D341Med (cell line): ENCODE data around the gene MYH9.
"Not testable (repeated sequence)": the region's sequence is repeated elsewhere in the genome, so short reads cannot be mapped to it uniquely, and the experiment has no call there.

Source experiments
- DNase-seq: peaks from one replicate; pipeline ENCODE4 v3.0.0; 2012; ENCODE audit warnings: low spot score

The MYH9 gene

DNA sequence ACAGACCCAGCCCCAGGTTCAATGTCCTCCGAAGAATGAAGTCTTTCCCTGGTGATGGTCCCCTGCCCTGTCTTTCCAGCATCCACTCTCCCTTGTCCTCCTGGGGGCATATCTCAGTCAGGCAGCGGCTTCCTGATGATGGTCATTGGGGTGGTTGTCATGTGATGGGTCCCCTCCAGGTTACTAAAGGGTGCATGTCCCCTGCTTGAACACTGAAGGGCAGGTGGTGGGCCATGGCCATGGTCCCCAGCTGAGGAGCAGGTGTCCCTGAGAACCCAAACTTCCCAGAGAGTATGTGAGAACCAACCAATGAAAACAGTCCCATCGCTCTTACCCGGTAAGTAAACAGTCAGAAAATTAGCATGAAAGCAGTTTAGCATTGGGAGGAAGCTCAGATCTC lies 120.7 kb downstream of the MYH9 start:
- DNase-seq = no peak

DNA sequence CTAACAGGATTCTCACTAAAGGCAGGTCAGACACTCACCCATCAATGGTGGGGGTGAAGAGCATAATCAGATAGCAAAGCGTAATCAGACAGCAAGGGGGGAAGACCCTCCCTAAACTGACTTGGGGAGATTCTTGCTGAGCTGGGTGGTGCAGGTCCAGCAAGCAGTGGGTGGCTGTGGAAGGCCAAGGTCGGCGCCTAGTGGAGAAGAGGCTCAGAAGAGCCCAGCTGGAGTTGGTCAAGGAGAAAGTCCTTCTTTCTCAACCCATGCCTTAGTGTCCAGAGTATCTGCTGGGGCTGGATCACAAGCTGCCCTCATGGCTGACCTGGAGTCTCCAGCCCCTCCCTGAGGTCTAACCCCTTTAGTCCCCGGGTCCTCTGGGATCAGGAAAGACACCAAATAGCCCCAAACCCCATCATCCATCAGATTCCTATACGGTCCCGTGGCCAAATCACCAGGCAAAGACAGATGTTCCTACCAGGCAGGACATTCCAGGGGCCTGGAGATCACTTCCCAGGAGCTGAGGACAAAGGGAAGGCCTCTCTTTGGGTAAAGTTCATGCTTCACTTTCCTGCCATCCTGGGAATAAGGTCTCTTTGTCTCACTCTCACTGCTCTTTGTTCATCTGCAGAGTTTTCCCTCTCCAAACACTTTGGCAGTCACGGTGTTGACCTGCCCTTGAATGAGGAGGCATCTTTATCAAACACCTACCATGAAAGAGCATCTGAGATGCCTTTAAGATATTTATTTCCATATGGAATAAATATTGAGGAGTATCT lies 123.7 kb downstream of the MYH9 start:
- DNase-seq = not testable (repeated sequence)

DNA sequence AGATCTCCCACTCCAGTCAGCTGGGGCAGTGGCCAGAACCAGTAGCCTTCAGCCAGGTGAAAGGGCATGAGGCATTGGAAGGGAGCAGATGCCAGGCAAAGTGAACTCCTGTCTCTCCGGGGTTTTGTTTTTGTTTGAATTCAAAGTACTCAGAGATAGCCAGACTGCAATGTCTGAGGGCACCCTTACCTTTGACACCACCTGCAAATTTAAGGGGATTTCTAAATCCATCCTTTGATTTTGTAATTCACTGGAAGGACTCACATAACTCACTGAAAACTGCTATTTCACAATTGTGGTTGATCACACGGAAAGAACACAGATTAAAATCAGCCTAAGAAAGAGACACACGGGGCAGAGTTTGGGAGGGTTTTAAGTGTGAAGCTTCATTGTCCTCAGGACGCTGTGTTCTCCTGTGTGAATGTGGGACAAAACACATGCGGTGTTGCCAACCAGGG lies 124.5 kb downstream of the MYH9 start:
- DNase-seq = not testable (repeated sequence)

DNA sequence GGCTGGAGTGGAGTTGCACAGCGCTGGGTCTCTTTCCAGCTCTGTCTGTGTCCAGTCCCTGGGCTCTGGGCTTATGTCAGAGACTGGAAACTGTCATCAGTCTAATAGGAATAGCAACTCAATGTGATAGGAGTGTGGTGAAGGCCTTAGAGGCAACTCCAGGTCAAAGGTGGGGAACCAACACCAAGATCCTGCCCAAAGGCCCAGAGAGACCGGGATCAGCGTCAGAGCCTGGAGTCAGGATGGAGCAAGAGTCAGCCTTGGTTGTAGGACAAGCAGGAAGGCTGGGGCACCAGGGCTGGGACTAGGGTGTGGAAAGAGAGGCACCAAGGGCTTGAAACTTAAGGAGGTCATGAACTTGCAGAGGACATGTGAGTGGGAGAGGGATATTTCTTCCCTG lies 125.5 kb downstream of the MYH9 start:
- not testable (repeated sequence) for DNase-seq

DNA sequence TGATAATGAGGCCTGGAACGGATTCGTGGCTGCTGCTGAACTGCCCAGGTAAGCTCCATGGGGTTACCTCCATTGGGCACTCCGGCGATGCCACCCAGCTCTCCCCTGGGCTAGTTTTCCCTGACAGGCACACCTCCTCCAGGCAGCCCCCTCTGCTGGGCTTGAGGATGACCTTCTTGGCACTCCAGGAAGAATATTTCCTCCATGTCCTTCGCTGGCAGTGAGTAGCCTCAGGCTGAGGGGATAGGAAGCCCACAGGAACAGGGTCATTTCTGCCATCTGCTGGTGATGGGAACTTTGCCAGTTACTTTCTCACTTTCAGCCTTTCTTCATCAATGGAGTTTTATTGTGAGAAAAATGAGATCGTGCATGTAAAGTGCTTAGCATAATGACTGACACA lies 126.1 kb downstream of the MYH9 start:
- DNase-seq = not testable (repeated sequence)

DNA sequence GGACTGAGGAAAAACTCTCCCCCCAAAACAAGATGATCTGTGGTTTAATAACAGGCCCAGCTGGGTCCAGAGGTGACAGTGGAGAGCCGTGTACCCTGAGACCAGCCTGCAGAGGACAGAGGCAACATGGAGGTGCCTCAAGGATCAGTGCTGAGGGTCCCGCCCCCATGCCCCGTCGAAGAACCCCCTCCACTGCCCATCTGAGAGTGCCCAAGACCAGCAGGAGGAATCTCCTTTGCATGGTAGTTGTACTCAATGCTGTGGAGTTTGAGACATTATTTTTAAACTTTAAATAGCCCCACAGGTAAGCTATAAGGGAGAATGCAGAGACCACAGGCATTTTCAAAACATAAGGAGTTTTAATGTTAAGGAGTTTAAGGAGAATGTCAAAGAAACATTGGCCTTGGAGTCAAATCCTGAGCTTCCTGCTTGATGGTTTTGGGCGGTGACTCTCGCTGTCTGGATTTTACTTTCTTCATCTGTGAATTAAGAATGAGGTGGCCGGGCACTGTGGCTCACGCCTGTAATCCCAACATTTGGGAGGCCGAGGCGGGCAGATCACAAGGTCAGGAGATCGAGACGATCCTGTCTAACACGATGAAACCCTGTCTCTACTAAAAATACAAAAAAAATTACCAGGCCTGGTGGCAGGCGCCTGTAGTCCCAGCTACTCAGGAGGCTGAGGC lies 128.0 kb downstream of the MYH9 start:
- no peak for DNase-seq

DNA sequence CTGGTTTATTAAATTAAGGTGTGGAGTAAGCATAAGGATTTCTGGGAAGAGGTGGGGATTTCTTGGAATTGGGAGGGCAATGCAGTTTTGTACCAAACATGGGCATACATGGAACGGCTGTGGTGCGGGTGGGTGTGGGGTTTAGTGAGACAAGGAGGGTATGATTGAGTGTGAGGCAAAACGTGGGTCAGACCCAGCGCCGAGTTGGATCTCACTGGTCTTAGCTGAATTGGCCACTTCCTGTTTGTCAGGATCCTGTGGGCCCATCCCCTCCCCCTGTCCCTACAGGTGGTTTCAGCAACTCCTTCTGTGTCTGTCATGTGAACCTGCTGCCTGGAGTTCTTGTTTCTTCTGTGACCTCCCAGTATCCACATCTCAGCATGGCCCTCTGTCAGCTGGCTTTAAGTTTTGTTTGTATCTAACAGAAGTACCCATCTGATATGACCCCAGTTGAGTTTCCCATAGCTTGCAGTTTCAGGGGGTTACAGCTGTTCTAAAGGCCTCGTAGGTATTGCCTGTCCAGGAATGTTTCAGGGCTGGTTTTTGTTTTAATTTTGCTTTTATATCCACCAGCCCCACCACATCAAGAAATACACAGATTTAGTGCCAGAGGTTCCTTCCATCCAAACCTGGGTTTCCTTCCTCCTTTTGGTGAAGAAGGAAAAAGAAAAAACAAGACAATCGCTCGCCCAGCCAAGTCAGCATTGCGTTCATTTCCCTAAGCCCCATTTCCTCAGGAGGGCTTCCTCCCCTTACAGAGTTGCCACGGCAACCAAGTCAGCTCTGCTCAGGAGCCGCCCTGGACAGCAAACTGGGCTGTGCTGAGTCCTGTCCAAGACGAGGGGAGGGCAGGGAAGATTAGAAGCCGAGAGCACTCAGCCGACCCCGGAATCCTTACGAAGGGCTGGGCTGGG lies 128.8 kb downstream of the MYH9 start:
- DNase-seq = no peak

DNA sequence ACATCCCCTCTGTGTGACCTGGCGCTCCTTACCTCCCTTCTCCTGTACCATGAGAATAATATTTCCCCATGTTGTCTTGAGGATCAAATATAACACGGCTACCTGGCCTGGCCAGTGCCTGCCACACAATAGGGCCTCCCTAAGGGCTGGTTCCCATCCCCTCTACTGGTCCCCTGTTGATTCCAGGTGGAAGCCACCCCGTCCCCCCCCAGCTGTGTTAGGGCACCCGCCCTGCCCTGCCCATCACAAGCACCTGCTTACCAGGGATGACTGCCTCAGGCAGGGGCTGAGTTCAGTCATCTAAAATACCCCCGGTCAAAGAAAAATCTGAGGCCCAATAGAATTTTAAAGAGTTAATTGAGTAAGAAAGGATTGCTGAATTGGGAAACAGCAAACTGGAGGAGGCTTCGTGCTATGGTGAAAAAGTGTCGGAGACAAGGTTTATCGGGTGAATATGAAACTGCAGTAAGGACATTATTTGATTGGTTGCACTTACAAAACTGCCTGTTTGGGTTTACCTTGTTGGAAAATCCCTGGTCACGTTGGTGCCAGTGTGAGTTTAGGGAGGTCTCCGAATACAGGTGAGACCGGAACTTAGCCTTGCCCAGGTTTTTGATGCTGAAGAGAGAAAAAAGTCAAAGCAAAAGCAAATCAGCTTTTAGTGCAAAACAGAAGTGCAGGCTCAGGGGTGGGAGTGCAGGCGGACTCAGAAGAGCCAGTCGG lies 129.7 kb downstream of the MYH9 start:
- no peak for DNase-seq

DNA sequence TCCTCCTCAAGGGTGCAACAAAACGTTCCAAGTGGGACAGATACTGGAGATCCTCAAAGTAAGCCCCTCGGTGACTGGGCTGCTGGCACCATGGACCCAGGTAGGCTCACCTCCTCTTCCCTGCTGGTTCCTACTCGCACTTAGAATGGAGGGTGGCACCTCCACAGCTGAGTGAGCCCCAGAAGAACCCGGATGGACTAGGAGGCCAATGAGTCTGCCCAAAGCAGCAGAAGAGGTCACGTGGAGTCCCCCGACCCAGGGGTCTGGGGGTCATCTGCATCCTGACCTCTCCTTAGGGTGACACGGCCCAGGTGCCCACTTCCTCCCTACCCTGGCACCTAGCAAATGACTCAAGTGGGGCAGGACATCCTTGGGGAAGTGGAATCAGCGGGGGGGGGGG lies 130.5 kb downstream of the MYH9 start:
- no peak for DNase-seq

DNA sequence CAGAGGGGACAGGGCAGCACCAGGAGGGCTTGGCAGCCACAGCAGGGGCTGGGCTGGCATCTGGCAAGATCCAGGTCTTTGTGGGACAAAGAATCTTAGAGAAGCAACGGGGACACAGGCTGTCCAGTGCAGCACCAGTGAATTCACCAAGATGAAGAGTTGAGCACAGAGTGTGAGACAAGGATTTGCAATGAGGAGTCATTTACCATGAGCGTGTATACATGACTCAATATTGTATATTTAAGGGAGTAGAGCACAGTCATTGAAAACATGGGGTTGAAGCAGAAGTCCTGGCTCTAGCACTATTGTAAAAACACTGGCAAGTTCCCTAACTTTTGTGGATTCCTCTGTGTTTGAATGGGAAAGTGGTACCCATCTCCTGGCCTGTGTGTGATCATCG lies 131.3 kb downstream of the MYH9 start:
- no peak for DNase-seq

DNA sequence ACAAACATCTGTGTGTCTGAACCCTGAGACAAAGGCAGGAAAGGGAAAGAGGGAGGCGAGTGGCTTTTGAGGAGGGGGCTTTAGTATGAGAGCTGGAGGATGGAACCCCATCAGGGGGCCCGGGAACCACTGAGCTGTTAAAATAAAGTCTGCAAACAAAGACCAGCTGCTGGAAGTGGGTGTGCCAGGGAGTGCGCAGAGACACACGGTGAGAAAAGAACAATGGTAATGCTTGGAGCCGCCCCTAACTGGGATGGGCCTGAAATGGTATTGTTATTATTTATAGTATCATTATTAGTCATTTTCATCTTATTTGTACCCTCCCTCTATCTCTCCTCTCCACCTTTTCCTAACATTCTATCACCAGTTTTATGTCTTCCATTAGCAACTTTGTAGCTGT lies 132.2 kb downstream of the MYH9 start:
- not testable (repeated sequence) for DNase-seq

DNA sequence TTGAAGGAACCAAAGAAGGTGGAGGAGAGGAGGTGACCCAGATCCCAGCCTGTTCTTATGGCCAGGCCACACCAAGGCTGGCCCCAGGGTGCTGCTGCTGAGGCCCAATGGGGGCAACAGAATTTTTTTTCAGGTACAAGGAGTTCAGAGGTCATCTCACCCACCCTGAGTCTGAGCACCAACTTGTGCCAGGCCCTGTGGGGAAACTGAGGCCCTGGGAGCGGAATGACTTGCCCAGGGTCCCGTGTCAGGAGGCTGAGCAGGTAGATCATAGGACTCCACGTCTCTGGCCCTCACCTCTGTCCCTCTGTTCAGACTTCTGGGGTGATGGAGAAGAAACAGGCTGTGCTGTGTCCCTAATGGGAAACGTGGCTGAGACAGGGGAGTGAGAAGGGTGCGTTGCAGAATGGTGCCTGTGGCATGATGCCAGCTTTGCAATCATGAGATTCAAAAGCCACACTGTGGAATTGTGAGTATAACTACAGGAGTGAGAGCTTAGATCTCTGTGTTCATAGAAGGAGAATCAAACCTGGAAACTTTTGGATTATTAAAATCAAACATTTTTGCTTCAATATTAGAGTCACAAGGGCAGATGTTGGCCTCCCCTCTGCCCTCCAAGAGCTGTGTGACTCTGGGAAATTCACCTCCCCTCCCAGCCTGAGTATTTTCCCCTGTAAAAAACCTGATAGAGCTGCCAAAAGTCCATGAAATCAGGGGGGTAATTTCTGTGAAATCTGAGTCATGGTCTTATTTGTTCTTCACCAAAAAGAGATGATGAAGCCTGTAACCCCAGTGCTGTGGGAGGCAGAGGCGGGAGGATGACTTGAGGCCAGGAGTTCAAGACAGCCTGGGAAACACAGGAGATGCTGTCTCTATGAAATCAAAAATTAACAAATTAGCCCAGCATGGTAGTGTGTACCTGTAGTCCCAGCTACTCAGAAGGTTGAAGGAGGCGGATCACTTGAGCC lies 134.0 kb downstream of the MYH9 start:
- no peak for DNase-seq

DNA sequence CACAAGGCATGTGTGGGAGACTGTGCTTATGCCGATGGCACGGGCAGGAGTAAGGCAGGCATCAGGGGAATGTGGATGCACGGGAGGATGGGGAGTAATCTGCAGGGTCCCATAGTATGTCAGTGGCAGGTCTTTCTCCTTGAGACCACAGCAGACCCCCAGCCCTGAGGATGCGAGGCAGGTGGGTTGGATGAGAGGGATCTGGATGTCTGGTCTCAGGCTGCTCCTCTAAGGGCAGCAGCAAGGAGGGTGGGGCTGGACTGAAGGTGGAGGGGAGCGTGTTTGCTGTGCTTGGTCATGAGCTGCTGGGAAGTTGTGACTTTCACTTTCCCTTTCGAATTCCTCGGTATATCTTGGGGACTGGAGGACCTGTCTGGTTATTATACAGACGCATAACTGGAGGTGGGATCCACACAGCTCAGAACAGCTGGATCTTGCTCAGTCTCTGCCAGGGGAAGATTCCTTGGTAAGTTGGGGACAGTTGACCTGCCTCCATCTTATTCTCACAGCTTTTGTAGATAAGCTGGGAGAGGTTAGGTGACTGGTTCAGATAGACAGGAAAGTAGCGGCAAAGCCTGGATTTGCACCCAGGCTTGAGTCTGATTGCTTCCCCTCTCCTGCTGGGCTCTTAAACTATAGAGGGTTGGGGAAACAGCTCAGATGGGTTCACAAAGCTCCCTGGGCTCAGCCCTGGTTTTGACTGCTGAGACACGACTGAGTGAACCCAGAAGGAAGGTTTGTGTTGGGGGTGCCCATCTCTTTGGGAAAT lies 134.8 kb downstream of the MYH9 start, which contains the start of gene APOL1:
Gene APOL1, plus strand, starts transcription at position 380 of the 769 bp plus-strand sequence. CDS start 1,823 bp downstream, outside the sequence.
- DNase-seq = no peak

DNA sequence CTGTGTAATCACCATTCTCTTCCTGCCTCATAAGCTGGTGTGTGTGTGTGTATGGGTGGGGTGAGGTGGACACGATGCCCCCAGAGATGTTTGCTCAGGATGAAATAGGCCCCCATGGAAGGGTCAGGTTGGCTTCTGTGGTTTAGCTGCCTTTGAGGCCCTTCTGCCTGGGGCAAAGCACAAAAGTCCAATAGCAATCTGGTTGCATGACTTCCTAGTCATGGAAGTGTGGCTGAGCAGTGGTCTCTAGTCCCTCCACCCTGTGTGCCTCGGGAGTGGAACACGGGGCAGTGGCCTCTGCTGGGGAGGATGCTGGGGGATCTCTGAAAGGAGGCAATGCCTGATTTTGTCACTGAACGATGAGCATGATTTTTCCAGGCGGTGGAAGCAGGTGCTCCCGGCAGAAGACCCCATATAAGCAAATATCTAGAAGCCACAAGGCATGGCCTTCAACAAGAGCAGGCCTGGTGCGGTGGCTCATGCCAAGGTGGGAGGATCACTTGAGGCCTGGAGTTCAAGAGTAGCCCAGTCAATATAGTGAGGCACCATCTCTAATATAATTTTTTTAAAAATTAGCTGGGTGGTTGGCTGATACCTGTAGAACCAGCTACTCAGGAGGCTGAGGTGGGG lies 135.7 kb downstream of the MYH9 start:
- not testable (repeated sequence) for DNase-seq

DNA sequence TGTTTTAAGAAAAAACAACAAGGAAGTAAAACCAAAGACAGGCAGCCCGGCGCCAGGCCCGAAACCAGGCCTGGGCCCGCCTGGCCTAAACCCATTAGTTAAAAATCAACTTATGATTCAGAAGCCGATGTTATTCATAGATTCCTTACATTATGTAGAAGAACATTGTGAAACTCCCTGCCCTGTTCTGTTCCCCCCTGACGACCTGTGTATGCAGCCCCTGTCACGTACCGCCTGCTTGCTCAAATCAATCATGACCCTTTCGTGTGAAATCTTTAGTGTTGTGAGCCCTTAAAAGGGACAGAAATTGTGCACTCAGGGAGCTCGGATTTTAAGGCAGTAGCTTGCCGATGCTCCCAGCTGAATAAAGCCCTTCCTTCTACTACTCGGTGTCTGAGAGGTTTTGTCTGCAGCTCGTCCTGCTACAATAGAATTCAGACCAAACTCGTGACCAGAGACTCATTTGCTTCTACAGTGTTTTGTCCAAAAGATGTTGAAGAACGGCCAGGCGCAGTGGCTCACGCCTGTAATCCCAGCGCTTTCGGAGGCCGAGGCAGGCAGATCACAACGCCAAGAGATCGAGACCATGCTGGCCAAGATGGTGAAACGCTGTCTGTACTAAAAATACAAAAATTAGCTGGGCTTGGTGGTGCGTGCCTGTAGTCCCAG lies 137.3 kb downstream of the MYH9 start:
- DNase-seq = not testable (repeated sequence)

DNA sequence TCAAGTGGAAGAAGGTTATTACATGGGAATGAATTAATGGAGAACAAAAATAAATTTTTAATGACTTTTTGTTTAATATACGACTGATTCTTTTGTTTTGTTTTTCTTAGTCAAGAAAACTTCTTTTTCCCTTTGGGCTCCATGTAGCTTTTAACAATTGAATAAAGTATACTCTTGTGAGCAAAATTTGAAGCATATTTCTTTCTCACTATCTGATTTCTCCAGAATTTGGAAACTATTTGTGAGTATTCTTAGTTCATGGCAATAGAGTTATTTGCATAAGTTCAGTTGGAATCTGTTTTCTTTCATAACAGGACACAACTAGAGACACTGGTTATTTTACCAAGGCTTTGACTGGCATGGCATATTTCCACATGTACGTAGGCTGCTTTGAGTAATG lies 138.6 kb downstream of the MYH9 start:
- no peak for DNase-seq

DNA sequence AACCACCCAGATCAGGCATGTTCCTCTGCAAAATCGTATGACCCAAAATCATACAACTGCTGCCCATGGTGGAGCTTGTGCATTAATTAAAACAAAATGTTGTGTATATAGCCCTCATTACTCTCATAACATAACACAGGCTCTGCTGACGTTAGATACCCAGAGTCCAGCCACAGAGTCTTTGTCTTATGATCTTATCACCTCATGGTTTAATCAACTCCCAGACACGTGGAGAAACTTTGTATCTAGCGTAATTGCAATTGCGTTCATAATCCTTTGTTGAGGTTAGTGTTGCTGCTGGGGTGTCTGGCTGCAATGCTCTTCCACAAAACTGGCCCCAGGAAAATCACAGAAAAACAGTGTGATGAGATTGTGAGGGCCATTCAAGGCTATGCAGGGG lies 139.8 kb downstream of the MYH9 start:
- DNase-seq = no peak

DNA sequence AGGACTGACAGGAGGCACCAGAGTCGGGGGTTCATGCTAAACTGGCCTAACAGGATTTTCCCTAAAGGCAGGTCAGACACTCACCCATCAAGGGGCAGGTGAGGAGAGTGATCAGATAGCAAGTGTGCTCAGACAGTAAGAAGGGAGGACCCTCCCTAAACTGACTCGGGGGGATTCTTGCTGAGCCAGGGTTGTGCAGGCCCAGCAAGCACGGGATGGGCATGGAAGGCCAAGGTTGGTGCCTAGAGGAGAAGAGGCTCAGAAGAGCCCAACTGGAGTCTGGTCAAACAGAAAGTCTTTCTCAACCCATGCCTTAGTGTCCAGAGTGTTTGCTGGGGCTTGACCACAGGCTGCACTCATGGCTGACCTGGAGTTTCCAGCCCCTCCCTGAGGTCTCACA lies 141.0 kb downstream of the MYH9 start:
- DNase-seq = no peak
